Stimulated activated CD4-positive, alpha-beta T cell treated with anti-CD3 and anti-CD28 coated beads, Interleukin-12 subunit alpha, Interleukin-12 subunit beta, amount 100 ng/mL, for 24 hours (primary cell): Measurements from ENCODE around the gene CNTN2.

Experiments
- DNase-seq, 2 experiments: peaks; one replicate each; pipeline ENCODE4 v3.0.0-alpha.2; 2020; ENCODE audit warnings: low read depth in 2 of 2

CNTN2 gene

GRCh38 chr1:205074084-205074483 lies 31.1 kb downstream of the CNTN2 start:
- no peak for DNase-seq

- no peak for DNase-seq
Observed at GRCh38 chr1:205074513-205074912, 31.5 kb downstream of the CNTN2 start.

GRCh38 chr1:205075642-205076155 lies 32.7 kb downstream of the CNTN2 start:
- DNase-seq = no peak

- DNase-seq = no peak
Observed at GRCh38 chr1:205076245-205076761, 33.3 kb downstream of the CNTN2 start.

- DNase-seq = no peak
Observed at GRCh38 chr1:205077158-205077933, 34.3 kb downstream of the CNTN2 start.

GRCh38 chr1:205077934-205078311 lies 34.9 kb downstream of the CNTN2 start:
- DNase-seq = no peak

- no peak for DNase-seq
Observed at GRCh38 chr1:205082431-205082830, 39.4 kb downstream of the CNTN2 start.

GRCh38 chr1:205084360-205084759 lies 41.3 kb downstream of the CNTN2 start, which contains the start of gene TMEM81:
TMEM81 (minus strand) TSS chr1:205084460; CDS start chr1:205084320, 140 bp downstream.
- no peak for DNase-seq

- DNase-seq = no peak
Observed at GRCh38 chr1:205088341-205088740, 45.3 kb downstream of the CNTN2 start.

- no peak for DNase-seq
Observed at GRCh38 chr1:205091043-205091740, 48.2 kb downstream of the CNTN2 start.

- no peak for DNase-seq
Observed at GRCh38 chr1:205095422-205095821, 52.4 kb downstream of the CNTN2 start.

- no peak for DNase-seq
Observed at GRCh38 chr1:205098242-205098641, 55.2 kb downstream of the CNTN2 start.

GRCh38 chr1:205102404-205102803 lies 59.4 kb downstream of the CNTN2 start:
- DNase-seq = no peak

- no peak for DNase-seq
Observed at GRCh38 chr1:205107327-205107726, 64.3 kb downstream of the CNTN2 start.

- no peak for DNase-seq
Observed at GRCh38 chr1:205108464-205108863, 65.5 kb downstream of the CNTN2 start.

- DNase-seq = no peak
Observed at GRCh38 chr1:205109269-205109668, 66.3 kb downstream of the CNTN2 start.

GRCh38 chr1:205109711-205110110 lies 66.7 kb downstream of the CNTN2 start:
- no peak for DNase-seq

- DNase-seq = no peak
Observed at GRCh38 chr1:205111354-205111753, 68.3 kb downstream of the CNTN2 start.

- no peak for DNase-seq
Observed at GRCh38 chr1:205118752-205119151, 75.7 kb downstream of the CNTN2 start.

GRCh38 chr1:205121660-205122488 lies 78.9 kb downstream of the CNTN2 start, which contains the start of gene RBBP5:
RBBP5 (minus strand) TSS chr1:205121978; CDS start chr1:205121873, 105 bp downstream.
- peak; percentile 89 to 90 for DNase-seq

GRCh38 chr1:205122489-205122882 lies 79.5 kb downstream of the CNTN2 start:
- DNase-seq = no peak

GRCh38 chr1:205124726-205125125 lies 81.7 kb downstream of the CNTN2 start:
- DNase-seq = no peak
